H1 (cell line): ENCODE measurements around the gene B9D1. TPM values are rescaled to one million over a fixed set of nuclear protein-coding genes. Genes with fewer than 3 reads are reported as not detected.
A peak's percentile ranks its signal among the peaks of the same experiment; 100 is the strongest.

ENCODE experiments used
- CTCF ChIA-PET: fragments of 300-600 bp; sonication (Branson Sonifier 250); formaldehyde crosslinking; loops from one replicate; lab custom pipeline; 2021; ENCODE audit not compliant: partially characterized antibody; lab: Charles Lee
- POLR2A ChIA-PET: fragments of 300-600 bp; sonication (Branson Sonifier 250); formaldehyde crosslinking; loops from one replicate; lab custom pipeline; 2021; ENCODE audit warnings: inconsistent platforms; ENCODE audit not compliant: partially characterized antibody; lab: Charles Lee
- DNase-seq, 2 experiments: peaks; one replicate each; pipeline versions ENCODE4 v3.0.0 to v3.0.0-alpha.2; 2010 to 2022; ENCODE audit warnings: low spot score in 2 of 2, low read depth in 1 of 2, mixed read lengths in 1 of 2
- FAIRE-seq: peaks from 2 replicates; lab custom pipeline; 2011; peaks lifted over from hg19 to GRCh38; lab: Jason Lieb, UNC
- H2AFZ ChIP-seq: 2 replicates; pipeline ENCODE4 v1.8.1; 2012; ENCODE audit warnings: low read length, inconsistent platforms
- H2AK5ac ChIP-seq: 2 replicates; pipeline ENCODE4 v1.6.1; 2013; ENCODE audit warnings: low read depth, low read length
- H2BK120ac ChIP-seq: replicated peaks from 2 replicates; pipeline ENCODE3; 2013; ENCODE audit warnings: low read depth, low read length, inconsistent platforms
- H2BK12ac ChIP-seq: 2 replicates; pipeline ENCODE4 v1.6.1; 2013; ENCODE audit warnings: low read depth, low read length
- H2BK15ac ChIP-seq: 2 replicates; pipeline ENCODE4 v1.6.1; 2013; ENCODE audit warnings: low read length
- H2BK20ac ChIP-seq: 2 replicates; pipeline ENCODE4 v1.6.1; 2013; ENCODE audit warnings: low read length
- H2BK5ac ChIP-seq: 2 replicates; pipeline ENCODE4 v1.6.1; 2013; ENCODE audit warnings: low read depth, low read length
- H3K14ac ChIP-seq: 2 replicates; pipeline ENCODE4 v1.6.1; 2013; ENCODE audit warnings: inconsistent platforms; ENCODE audit not compliant: insufficient read length
- H3K18ac ChIP-seq: 2 replicates; pipeline ENCODE4 v1.6.1; 2013; ENCODE audit warnings: low read length; ENCODE audit errors: extremely low read depth
- H3K23ac ChIP-seq: 2 replicates; pipeline ENCODE4 v1.6.1; 2013; ENCODE audit warnings: inconsistent platforms; ENCODE audit not compliant: insufficient read length
- H3K23me2 ChIP-seq: 2 replicates; pipeline ENCODE4 v1.6.1; 2013; ENCODE audit warnings: low read depth, low read length
- H3K27ac ChIP-seq: 2 replicates; pipeline ENCODE4 v1.6.1; 2011; ENCODE audit warnings: low read depth, low read length, inconsistent platforms
- H3K27me3 ChIP-seq, 4 experiments: replicated peaks in 1 of 4; 1 replicate in 1 of 4; 2 replicates in 3 of 4; pipeline versions ENCODE4 v1.6.1 to v1.8.1; 2011 to 2013; ENCODE audit warnings: low read length in 3 of 4, mild to moderate bottlenecking in 3 of 4, inconsistent platforms in 2 of 4, mixed read lengths in 2 of 4, moderate library complexity in 1 of 4; ENCODE audit not compliant: control insufficient read depth in 3 of 4, insufficient read depth in 3 of 4; ENCODE audit errors: extremely low read depth in 1 of 4
- H3K36me3 ChIP-seq, 4 experiments: 2 replicates each; pipeline versions ENCODE4 v1.6.1 to v1.8.1; 2011 to 2013; ENCODE audit warnings: mild to moderate bottlenecking in 4 of 4, low read length in 3 of 4, moderate library complexity in 2 of 4, control low read depth in 1 of 4, inconsistent platforms in 1 of 4; ENCODE audit not compliant: insufficient read depth in 4 of 4, control insufficient read depth in 2 of 4
- H3K4ac ChIP-seq: replicated peaks from 2 replicates; pipeline ENCODE3; 2013; ENCODE audit warnings: low read length, low read depth, mixed read lengths, inconsistent platforms; ENCODE audit not compliant: insufficient read length
- H3K4me1 ChIP-seq, 4 experiments: replicated peaks in 1 of 4; 1 replicate in 1 of 4; 2 replicates in 3 of 4; pipeline versions ENCODE4 v1.6.1 to v1.8.1; 2011 to 2013; ENCODE audit warnings: low read length in 3 of 4, inconsistent platforms in 2 of 4, mixed read lengths in 1 of 4; ENCODE audit not compliant: insufficient read depth in 4 of 4, control insufficient read depth in 3 of 4
- H3K4me2 ChIP-seq, 2 experiments: 2 replicates each; pipeline versions ENCODE4 v1.6.1 to v1.8.1; 2011 to 2013; ENCODE audit warnings: low read depth in 2 of 2, low read length in 2 of 2, control low read depth in 1 of 2, inconsistent platforms in 1 of 2, mild to moderate bottlenecking in 1 of 2; ENCODE audit not compliant: insufficient read depth in 1 of 2
- H3K4me3 ChIP-seq, 4 experiments: fragments of 200-600, 300-600 bp in 1 of 4; sonication (generic), shearing (Covaris generic), sonication (Bioruptor Twin) in 1 of 4; 2 replicates each; pipeline versions ENCODE4 v1.5.1 to v1.8.1; 2011 to 2016; ENCODE audit warnings: low read length in 4 of 4, low read depth in 3 of 4, control low read depth in 2 of 4, inconsistent platforms in 2 of 4, mild to moderate bottlenecking in 2 of 4, mixed read lengths in 1 of 4, moderate library complexity in 1 of 4; ENCODE audit not compliant: insufficient read depth in 2 of 4; ENCODE audit errors: extremely low read depth in 1 of 4
- H3K56ac ChIP-seq: replicated peaks from 2 replicates; pipeline ENCODE3; 2013; ENCODE audit warnings: low read depth, mild to moderate bottlenecking, mixed read lengths, low read length, inconsistent platforms; ENCODE audit not compliant: insufficient read length
- H3K79me1 ChIP-seq: 2 replicates; pipeline ENCODE4 v1.6.1; 2013; ENCODE audit warnings: low read depth, low read length, control low read depth
- H3K79me2 ChIP-seq, 2 experiments: 2 replicates each; pipeline versions ENCODE4 v1.6.1 to v1.8.1; 2012 to 2013; ENCODE audit warnings: low read length in 2 of 2, mild to moderate bottlenecking in 2 of 2, inconsistent platforms in 1 of 2; ENCODE audit not compliant: insufficient read depth in 2 of 2, control insufficient read depth in 1 of 2
- H3K9ac ChIP-seq, 4 experiments: replicated peaks in 1 of 4; 1 replicate in 1 of 4; 2 replicates in 3 of 4; pipeline versions ENCODE4 v1.6.1 to v1.8.1; 2011 to 2013; ENCODE audit warnings: low read depth in 3 of 4, low read length in 3 of 4, control low read depth in 2 of 4, mild to moderate bottlenecking in 2 of 4, moderate library complexity in 2 of 4, inconsistent platforms in 1 of 4; ENCODE audit errors: extremely low read depth in 1 of 4
- H3K9me3 ChIP-seq, 2 experiments: 2 replicates each; pipeline versions ENCODE4 v1.6.1 to v1.8.1; 2012 to 2013; ENCODE audit warnings: mild to moderate bottlenecking in 2 of 2, moderate library complexity in 2 of 2, control low read depth in 1 of 2, inconsistent platforms in 1 of 2, low read depth in 1 of 2, low read length in 1 of 2, mixed read lengths in 1 of 2; ENCODE audit not compliant: insufficient read depth in 2 of 2
- H4K20me1 ChIP-seq, 2 experiments: replicated peaks in 1 of 2; 2 replicates each; pipeline versions ENCODE3 to v1.8.1; 2011 to 2013; ENCODE audit warnings: inconsistent platforms in 2 of 2, low read length in 2 of 2, mild to moderate bottlenecking in 1 of 2; ENCODE audit not compliant: insufficient read depth in 2 of 2, control insufficient read depth in 1 of 2
- H4K5ac ChIP-seq: 2 replicates; pipeline ENCODE4 v1.6.1; 2013; ENCODE audit warnings: low read length, low read depth, mixed read lengths, inconsistent platforms; ENCODE audit not compliant: insufficient read length
- H4K8ac ChIP-seq: 2 replicates; pipeline ENCODE4 v1.8.0; 2013; ENCODE audit warnings: mild to moderate bottlenecking, moderate library complexity, low read length, inconsistent platforms; ENCODE audit not compliant: insufficient read depth; ENCODE audit errors: extremely low read depth
- H4K91ac ChIP-seq: replicated peaks from 2 replicates; pipeline ENCODE3; 2013; ENCODE audit warnings: low read length, mixed read lengths, inconsistent platforms; ENCODE audit not compliant: insufficient read length
- POU5F1 ChIP-seq: IDR thresholded peaks from 2 replicates; pipeline ENCODE4 v1.6.1; 2011; ENCODE audit warnings: low read depth, mild to moderate bottlenecking, low read length, moderate library complexity
- SP2 ChIP-seq: IDR thresholded peaks from 2 replicates; pipeline ENCODE4 v1.6.1; 2012; ENCODE audit warnings: mild to moderate bottlenecking, low read length, inconsistent platforms
- WGBS, 2 experiments: shearing (Covaris generic) in 1 of 2; methylation state at CpG; one replicate each; pipeline versions ENCODE4 v1.1.6 to v1.1.7; 2013 to 2015; ENCODE audit warnings: low lambda C conversion rate in 2 of 2, mixed read lengths in 2 of 2, inconsistent platforms in 1 of 2, low coverage in 1 of 2, missing lambda C conversion rate in 1 of 2; ENCODE audit not compliant: insufficient replicate concordance in 2 of 2, insufficient coverage in 1 of 2, insufficient read length in 1 of 2; ENCODE audit errors: extremely low coverage in 1 of 2, missing lambda C conversion rate in 1 of 2; 5-methylcytosine and 5-hydroxymethylcytosine counted together
- polyA plus RNA-seq, 7 experiments: library from polyadenylated mRNA; depleted of rRNA in 3 of 7; stranded (reverse) in 5 of 7; unstranded in 2 of 7; fragments of >200 nt in 5 of 7; fragments of 200-250 nt in 2 of 7; gene quantifications; 1 replicate in 5 of 7; 2 replicates in 1 of 7; 4 replicates in 1 of 7; pipeline versions ENCODE4 v1.2.1 to v1.2.3, GENCODE V29; 2011 to 2013; ENCODE audit warnings: missing spikeins in 2 of 7, mixed read lengths in 2 of 7
- total RNA-seq: library from RNA; stranded (reverse); fragmentation: NEBNext Ultra II Directional; extraction: Animal tissue kit (Norgen Biotek cat#: 25700); gene quantifications from 2 replicates; pipeline ENCODE4 v1.2.1, GENCODE V29; 2021

B9D1 gene
- total and polyA plus RNA-seq, 2 of the 8 experiments (the other 6 are each of a cell fraction or from before 2014, with no cell fraction given) = 24.6 to 65.7 TPM

- H4K91ac ChIP-seq = no peak overlapping the region
- no peak overlapping the region; the same call in 1 of the 2 replicates for H2BK5ac ChIP-seq
- WGBS, 2 experiments = 91% methylated on average over 11 of the region's 11 CpGs; no CpG with 5 or more reads in 1 of the 2 experiments
- peaks cover 9 to 16% of the 10 kb centered on the region in 2 experiments for H4K20me1 ChIP-seq
- no peak overlapping the region for H3K56ac ChIP-seq
- no peak overlapping the region for H3K4me2 ChIP-seq
- H2BK15ac ChIP-seq = no peak overlapping the region
- H3K27ac ChIP-seq = no peak overlapping the region
- POLR2A ChIA-PET = interaction anchor here (1.0 kb wide), 1 partner anchor 11 kb away, joined by 4 read pairs; no protein-coding TSS in a partner anchor
- no peak overlapping the region for H3K4me3 ChIP-seq
- H3K27me3 ChIP-seq = no peaks in the 10 kb centered on the region
- H3K4me1 ChIP-seq = peaks cover 0 to 4% (median 0%) of the 10 kb centered on the region in 4 experiments; a peak in 3 of 7 replicates
- no peaks in the 10 kb centered on the region for H3K23me2 ChIP-seq
- no peak overlapping the region for H2AFZ ChIP-seq
- no peak overlapping the region for H3K14ac ChIP-seq
- CTCF ChIA-PET = interaction anchor here (0.5 to 1.8 kb wide), 2 partner anchors 19 to 126 kb away, joined by 4 to 5 read pairs; no protein-coding TSS in a partner anchor
- no peak overlapping the region for H3K4ac ChIP-seq
- FAIRE-seq (no peak), DNase-seq (no peak)
- no peaks in the 10 kb centered on the region for H3K36me3 ChIP-seq
- no peak overlapping the region for H2AK5ac ChIP-seq
- no peak overlapping the region for H3K9ac ChIP-seq
- H3K23ac ChIP-seq = no peak overlapping the region
- H4K5ac ChIP-seq = no peak overlapping the region
- no peak overlapping the region for H3K18ac ChIP-seq
- no peak overlapping the region for H2BK120ac ChIP-seq
- H4K8ac ChIP-seq = peak overlapping the region; percentile 3; the same call in 1 of the 2 replicates
- H3K9me3 ChIP-seq = no peaks in the 10 kb centered on the region
- peaks cover 8% of the 10 kb centered on the region for H3K79me1 ChIP-seq
- H2BK12ac ChIP-seq = no peak overlapping the region
- TF ChIP-seq SP2 = no peak
- no peak for TF ChIP-seq POU5F1
- H3K79me2 ChIP-seq = peaks cover 0 to 6% of the 10 kb centered on the region in 2 experiments; a peak in 2 of 4 replicates
- H2BK20ac ChIP-seq = no peak overlapping the region
These were observed 65.4 kb downstream of the B9D1 start for GRCh38 chr17:19296786-19297778.
